PFSK-1 (cell line): ENCODE measurements around the gene PTPRH.

Experiments
- POLR2AphosphoS5 ChIP-seq: IDR thresholded peaks from 2 replicates; pipeline ENCODE4 v1.6.1; 2012; ENCODE audit warnings: low read depth, mild to moderate bottlenecking, control low read depth, low read length, moderate library complexity
- SIN3A ChIP-seq: IDR thresholded peaks from 2 replicates; pipeline ENCODE4 v1.6.1; 2012; ENCODE audit warnings: mild to moderate bottlenecking, low read length, moderate library complexity, borderline replicate concordance; ENCODE audit not compliant: insufficient read depth
- TAF1 ChIP-seq: IDR thresholded peaks from 2 replicates; pipeline ENCODE4 v1.6.1; 2012; ENCODE audit warnings: low read length, control low read depth, borderline replicate concordance; ENCODE audit not compliant: insufficient read depth
- TF ChIP-seq, protein P1 (sequence below), 2 experiments: IDR thresholded peaks; 2 replicates each; pipeline versions ENCODE4 v1.6.1 to v1.8.0; 2011 to 2012; ENCODE audit warnings: low read depth in 2 of 2, low read length in 2 of 2, control low read depth in 1 of 2, inconsistent platforms in 1 of 2, mild to moderate bottlenecking in 1 of 2, moderate library complexity in 1 of 2; ENCODE audit not compliant: insufficient read depth in 1 of 2

DNA sequence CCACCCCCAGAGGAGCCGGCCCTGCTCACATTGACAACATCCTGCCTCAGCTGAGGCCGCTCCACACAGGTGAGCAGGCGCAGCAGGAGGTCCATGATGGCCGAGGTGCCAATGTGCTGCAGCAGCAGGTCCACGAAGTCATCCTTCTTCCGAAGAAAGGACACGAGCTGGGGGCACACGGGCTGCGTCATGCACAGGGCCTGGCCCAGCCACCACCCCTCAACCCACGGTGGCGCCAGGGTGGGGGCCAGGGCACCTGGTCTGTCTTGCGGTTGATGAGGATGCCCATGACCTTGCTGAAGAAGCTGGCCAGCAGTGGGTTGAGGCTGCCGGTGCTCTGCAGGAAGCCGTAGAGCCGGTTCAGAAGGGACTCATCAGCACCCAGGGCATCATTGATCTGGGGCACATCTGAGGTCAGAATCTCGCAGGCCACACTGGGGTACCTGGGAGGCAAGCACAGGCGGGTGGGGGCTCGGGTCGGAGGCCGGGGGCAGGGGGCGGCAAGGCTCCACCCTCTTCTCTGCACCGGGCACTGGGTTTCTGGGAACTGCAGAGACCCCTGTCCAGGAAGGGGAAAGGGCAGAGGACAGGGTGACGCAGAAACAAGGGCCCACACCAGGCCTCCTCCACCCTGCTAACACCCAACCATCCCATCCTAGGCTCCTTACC is 36.1 kb upstream of the PTPRH start:
- TF ChIP-seq, protein P1, sequence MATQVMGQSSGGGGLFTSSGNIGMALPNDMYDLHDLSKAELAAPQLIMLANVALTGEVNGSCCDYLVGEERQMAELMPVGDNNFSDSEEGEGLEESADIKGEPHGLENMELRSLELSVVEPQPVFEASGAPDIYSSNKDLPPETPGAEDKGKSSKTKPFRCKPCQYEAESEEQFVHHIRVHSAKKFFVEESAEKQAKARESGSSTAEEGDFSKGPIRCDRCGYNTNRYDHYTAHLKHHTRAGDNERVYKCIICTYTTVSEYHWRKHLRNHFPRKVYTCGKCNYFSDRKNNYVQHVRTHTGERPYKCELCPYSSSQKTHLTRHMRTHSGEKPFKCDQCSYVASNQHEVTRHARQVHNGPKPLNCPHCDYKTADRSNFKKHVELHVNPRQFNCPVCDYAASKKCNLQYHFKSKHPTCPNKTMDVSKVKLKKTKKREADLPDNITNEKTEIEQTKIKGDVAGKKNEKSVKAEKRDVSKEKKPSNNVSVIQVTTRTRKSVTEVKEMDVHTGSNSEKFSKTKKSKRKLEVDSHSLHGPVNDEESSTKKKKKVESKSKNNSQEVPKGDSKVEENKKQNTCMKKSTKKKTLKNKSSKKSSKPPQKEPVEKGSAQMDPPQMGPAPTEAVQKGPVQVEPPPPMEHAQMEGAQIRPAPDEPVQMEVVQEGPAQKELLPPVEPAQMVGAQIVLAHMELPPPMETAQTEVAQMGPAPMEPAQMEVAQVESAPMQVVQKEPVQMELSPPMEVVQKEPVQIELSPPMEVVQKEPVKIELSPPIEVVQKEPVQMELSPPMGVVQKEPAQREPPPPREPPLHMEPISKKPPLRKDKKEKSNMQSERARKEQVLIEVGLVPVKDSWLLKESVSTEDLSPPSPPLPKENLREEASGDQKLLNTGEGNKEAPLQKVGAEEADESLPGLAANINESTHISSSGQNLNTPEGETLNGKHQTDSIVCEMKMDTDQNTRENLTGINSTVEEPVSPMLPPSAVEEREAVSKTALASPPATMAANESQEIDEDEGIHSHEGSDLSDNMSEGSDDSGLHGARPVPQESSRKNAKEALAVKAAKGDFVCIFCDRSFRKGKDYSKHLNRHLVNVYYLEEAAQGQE (IDR thresholded peaks at IDR 0.05; ENCODE audit: insufficient read depth in 1 of 2, low read depth in 2 of 2, low read length in 2 of 2) = no peak
- no peak for TF ChIP-seq TAF1
- no peak for TF ChIP-seq POLR2AphosphoS5
- TF ChIP-seq SIN3A = no peak
